ENCODE results near the gene PCLAF.
"Not testable (repeated sequence)": the region's sequence is repeated elsewhere in the genome, so short reads cannot be mapped to it uniquely, and the experiment has no call there.

PCLAF gene

DNA sequence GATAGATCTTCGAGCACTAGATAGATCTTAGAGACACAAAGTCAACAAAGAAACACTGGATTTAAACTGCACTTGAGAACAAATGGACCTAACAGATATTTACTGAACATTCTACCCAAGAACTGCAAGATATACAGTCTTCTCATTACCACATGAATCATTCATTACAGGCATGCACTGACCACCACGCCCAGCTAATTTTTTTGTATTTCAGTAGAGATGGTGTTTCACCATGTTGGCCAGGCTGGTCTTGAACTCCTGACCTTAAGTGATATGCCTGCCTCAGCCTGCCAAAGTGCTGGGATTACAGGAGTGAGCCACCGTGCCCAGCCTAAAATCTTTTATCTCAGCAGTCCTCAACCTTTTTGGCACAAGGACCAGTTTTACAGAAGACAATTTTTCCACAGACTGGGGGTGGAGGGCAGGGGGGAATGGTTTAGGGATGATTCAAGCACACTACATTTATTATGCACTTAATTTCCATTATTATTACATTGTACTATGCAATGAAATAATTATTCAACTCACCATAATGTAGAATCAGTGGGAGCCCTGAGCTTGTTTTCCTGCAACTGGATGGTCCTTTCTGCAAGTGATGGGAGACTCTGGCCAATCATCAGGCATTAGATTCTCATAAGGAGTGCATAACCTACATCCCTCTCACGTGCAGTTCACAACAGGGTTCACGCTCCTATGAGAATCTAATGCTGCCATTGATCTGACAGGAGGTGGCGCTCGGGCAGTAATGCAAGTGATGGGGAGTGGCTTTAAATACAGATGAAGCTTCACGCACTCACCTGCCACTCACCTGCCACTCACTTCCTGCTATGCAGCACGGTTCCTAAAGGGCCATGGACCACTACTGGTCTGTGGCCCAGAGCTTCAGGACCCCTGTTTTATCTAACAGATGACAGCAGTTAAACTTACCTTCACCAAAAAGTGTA, 47.0 kb downstream of the PCLAF start:
- DNase-seq = no peak
- in situ Hi-C loops (cut with HindIII; ENCODE audit: low pct_ligation_motif_present, low pct_unique_long_range_greater_than_20kb, low sequenced_read_pairs) = no loop called here

- in situ Hi-C loops (cut with HindIII; ENCODE audit: low pct_ligation_motif_present, low pct_unique_long_range_greater_than_20kb, low sequenced_read_pairs) = no loop called here
- no peak for DNase-seq
Measured at GRCh38 chr15:64333516-64333915, 47.7 kb downstream of the PCLAF start.

- DNase-seq; in situ Hi-C loops (cut with HindIII; ENCODE audit: low pct_ligation_motif_present, low pct_unique_long_range_greater_than_20kb, low sequenced_read_pairs): not testable (repeated sequence)
Measured at GRCh38 chr15:64331668-64332067, 49.6 kb downstream of the PCLAF start.

- DNase-seq; in situ Hi-C loops (cut with HindIII; ENCODE audit: low pct_ligation_motif_present, low pct_unique_long_range_greater_than_20kb, low sequenced_read_pairs): not testable (repeated sequence)
Measured at GRCh38 chr15:64326975-64327374, 54.3 kb downstream of the PCLAF start.

- not testable (repeated sequence) for DNase-seq
Measured at GRCh38 chr15:64326458-64326857, 54.8 kb downstream of the PCLAF start.

DNA sequence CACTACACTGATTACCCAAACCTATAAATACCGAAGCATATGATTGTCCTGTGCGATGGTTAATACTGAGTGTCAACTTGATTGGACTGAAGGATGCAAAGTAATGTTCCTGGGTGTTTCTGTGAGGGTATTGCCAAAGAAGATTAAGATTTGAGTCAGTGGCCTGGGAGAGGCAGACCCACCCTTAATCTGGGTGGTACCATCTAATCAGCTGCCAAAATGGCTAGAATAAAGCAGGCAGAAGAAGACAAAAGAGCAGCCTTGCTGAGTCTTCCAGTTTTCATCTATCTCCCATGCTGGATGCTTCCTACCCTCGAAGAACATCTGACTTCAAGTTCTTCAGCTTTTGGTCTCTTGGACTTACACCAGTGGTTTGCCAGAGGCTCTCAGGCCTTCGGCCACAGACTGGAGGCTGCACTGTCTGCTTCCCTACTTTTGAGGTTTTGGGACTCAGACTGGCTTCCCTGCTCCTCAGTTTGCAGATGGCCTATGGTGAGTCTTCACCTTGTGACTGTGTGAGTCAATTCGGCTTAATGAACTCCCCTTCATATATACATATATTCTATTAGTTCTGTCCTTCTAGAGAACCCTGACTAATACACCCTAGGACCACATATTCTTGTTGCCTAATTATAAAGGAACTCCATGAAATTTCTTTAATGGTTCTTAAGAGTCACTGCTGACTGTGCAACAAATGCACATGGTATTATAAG, 56.9 kb downstream of the PCLAF start:
- no peak for DNase-seq
- in situ Hi-C loops (cut with HindIII; ENCODE audit: low pct_ligation_motif_present, low pct_unique_long_range_greater_than_20kb, low sequenced_read_pairs) = no loop called here

More at GRCh38 chr15:64326458-64326857, 54.8 kb downstream of the PCLAF start:
- in situ Hi-C loops (cut with HindIII; ENCODE audit: low pct_ligation_motif_present, low pct_unique_long_range_greater_than_20kb, low sequenced_read_pairs) = not testable (repeated sequence)

DNA sequence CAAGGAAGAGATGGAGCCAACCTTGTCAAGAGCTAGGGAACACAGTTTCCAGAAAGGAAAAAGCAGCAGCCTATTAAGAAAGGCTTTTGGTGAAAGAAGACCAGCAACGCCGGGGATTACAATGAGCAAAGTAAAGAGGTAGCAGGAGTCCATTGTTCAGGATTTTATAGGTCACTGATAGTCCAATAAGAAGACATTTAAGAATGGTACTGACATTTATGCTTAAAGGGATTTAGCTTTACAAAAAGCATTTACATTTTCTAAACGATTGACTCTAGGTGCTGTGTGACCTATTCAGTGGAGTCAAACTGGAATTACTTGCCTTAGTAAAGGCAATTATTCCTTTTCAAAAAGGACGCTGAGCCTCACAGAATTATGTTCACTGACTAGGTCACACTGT, 66.0 kb downstream of the PCLAF start:
- no peak for DNase-seq
- in situ Hi-C loops (cut with HindIII; ENCODE audit: low pct_ligation_motif_present, low pct_unique_long_range_greater_than_20kb, low sequenced_read_pairs) = no loop called here

DNA sequence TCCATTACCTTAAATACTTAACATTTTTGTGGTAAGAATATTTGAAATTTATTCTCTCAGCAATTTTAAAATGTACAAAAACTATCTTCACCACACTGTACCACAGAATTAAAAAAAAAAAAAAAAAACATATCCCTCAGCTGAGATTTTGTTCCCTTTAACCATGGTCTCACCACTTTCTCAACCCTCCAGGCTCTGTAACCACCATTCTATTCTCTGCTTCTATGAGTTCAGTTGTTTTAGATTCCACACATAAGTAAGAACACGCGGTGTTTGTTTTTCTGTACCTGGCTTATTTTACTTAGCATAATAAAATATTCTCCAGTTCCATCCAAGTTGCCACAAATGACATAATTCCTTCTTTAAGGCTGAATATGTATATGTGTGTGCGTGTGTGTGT, 66.8 kb downstream of the PCLAF start:
- in situ Hi-C loops (cut with HindIII; ENCODE audit: low pct_ligation_motif_present, low pct_unique_long_range_greater_than_20kb, low sequenced_read_pairs) = no loop called here
- no peak for DNase-seq
